ENCODE measurements around the gene MYL12A.

MYL12A gene

GRCh38 chr18:3281456-3282400, 34.1 kb downstream of the MYL12A start:
- peak; percentile 84 for ATAC-seq
- TF ChIP-seq ZNF565 (CRISPR knock-in tag; conservative IDR thresholded peaks at IDR 0.05; ENCODE audit: low read depth) (no peak), ZFP30 (CRISPR knock-in tag; IDR thresholded peaks at IDR 0.05) (no peak), CSDC2 (CRISPR knock-in tag; IDR thresholded peaks at IDR 0.05) (no peak), BACH2 (CRISPR knock-in tag; IDR thresholded peaks at IDR 0.05; ENCODE audit: borderline replicate concordance) (no peak), TOX (CRISPR knock-in tag; IDR thresholded peaks at IDR 0.05; ENCODE audit: borderline replicate concordance) (no peak), TCF4 (CRISPR knock-in tag; IDR thresholded peaks at IDR 0.05; ENCODE audit: borderline replicate concordance) (no peak; the same call in 1 of the 2 replicates), OSR1 (CRISPR knock-in tag; IDR thresholded peaks at IDR 0.05) (no peak), ZFP3 (CRISPR knock-in tag; IDR thresholded peaks at IDR 0.05) (no peak), ZNF8 (CRISPR knock-in tag; IDR thresholded peaks at IDR 0.05) (no peak), SNAI2 (CRISPR knock-in tag; IDR thresholded peaks at IDR 0.05) (no peak), ZNF70 (CRISPR knock-in tag; IDR thresholded peaks at IDR 0.05) (no peak), ESRRG (CRISPR knock-in tag; IDR thresholded peaks at IDR 0.05) (no peak), ISL1 (CRISPR knock-in tag; IDR thresholded peaks at IDR 0.05) (no peak), PPARA (CRISPR knock-in tag; IDR thresholded peaks at IDR 0.05; ENCODE audit: borderline replicate concordance) (no peak)
- TF ChIP-seq, protein P1, sequence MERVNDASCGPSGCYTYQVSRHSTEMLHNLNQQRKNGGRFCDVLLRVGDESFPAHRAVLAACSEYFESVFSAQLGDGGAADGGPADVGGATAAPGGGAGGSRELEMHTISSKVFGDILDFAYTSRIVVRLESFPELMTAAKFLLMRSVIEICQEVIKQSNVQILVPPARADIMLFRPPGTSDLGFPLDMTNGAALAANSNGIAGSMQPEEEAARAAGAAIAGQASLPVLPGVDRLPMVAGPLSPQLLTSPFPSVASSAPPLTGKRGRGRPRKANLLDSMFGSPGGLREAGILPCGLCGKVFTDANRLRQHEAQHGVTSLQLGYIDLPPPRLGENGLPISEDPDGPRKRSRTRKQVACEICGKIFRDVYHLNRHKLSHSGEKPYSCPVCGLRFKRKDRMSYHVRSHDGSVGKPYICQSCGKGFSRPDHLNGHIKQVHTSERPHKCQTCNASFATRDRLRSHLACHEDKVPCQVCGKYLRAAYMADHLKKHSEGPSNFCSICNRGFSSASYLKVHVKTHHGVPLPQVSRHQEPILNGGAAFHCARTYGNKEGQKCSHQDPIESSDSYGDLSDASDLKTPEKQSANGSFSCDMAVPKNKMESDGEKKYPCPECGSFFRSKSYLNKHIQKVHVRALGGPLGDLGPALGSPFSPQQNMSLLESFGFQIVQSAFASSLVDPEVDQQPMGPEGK (CRISPR knock-in tag; IDR thresholded peaks at IDR 0.05; ENCODE audit: borderline replicate concordance): no peak
- TF ChIP-seq, protein P2, sequence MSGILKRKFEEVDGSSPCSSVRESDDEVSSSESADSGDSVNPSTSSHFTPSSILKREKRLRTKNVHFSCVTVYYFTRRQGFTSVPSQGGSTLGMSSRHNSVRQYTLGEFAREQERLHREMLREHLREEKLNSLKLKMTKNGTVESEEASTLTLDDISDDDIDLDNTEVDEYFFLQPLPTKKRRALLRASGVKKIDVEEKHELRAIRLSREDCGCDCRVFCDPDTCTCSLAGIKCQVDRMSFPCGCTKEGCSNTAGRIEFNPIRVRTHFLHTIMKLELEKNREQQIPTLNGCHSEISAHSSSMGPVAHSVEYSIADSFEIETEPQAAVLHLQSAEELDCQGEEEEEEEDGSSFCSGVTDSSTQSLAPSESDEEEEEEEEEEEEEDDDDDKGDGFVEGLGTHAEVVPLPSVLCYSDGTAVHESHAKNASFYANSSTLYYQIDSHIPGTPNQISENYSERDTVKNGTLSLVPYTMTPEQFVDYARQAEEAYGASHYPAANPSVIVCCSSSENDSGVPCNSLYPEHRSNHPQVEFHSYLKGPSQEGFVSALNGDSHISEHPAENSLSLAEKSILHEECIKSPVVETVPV (CRISPR knock-in tag; IDR thresholded peaks at IDR 0.05): no peak

DNA sequence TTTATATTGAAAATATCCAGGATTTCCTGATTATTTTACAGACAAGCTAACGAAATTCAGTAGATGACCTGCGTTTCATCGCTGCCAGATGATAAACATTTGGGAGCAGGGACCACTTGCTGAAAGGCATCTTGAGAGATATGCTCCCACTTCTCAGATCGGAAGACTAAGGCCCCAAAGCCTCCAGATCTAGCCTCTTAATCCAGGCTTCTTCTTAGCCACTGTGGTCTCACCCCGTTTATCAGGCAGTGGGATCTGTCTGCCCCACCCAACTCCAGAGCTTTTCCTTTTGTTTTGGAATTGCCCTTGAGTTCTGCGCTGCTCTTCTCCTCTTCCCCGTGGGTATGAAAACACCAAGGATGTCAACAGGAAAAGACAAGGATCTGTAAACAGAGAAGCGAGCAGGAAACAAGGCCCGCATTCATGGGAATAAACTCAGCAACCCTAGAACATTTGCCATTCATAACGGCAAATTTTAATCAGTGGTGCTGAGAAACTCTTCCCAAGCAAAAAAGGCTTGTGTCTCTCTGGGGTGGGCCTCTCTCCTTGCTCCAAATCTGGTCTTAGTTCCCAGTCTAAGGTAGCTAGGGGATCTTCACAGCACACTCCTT, 35.8 kb downstream of the MYL12A start:
- ATAC-seq: no peak
- TF ChIP-seq GLIS3 (CRISPR knock-in tag; IDR thresholded peaks at IDR 0.05) (no peak), POU6F1 (CRISPR knock-in tag; IDR thresholded peaks at IDR 0.05; ENCODE audit: borderline replicate concordance, low read depth) (no peak), ZNF565 (CRISPR knock-in tag; conservative IDR thresholded peaks at IDR 0.05; ENCODE audit: low read depth) (no peak), ISL1 (CRISPR knock-in tag; IDR thresholded peaks at IDR 0.05) (no peak), TCF4 (CRISPR knock-in tag; IDR thresholded peaks at IDR 0.05; ENCODE audit: borderline replicate concordance) (no peak), ZNF8 (CRISPR knock-in tag; IDR thresholded peaks at IDR 0.05) (no peak), BACH2 (CRISPR knock-in tag; IDR thresholded peaks at IDR 0.05; ENCODE audit: borderline replicate concordance) (no peak), CREB5 (CRISPR knock-in tag; IDR thresholded peaks at IDR 0.05; ENCODE audit: low read depth) (no peak), ZC3H10 (CRISPR knock-in tag; IDR thresholded peaks at IDR 0.05) (no peak), PPARA (CRISPR knock-in tag; IDR thresholded peaks at IDR 0.05; ENCODE audit: borderline replicate concordance) (no peak), TOX (CRISPR knock-in tag; IDR thresholded peaks at IDR 0.05; ENCODE audit: borderline replicate concordance) (no peak), OSR1 (CRISPR knock-in tag; IDR thresholded peaks at IDR 0.05) (no peak), SNAI2 (CRISPR knock-in tag; IDR thresholded peaks at IDR 0.05) (no peak), CSDC2 (CRISPR knock-in tag; IDR thresholded peaks at IDR 0.05) (no peak), RARB (CRISPR knock-in tag; IDR thresholded peaks at IDR 0.05) (no peak)
- TF ChIP-seq, protein P1 (CRISPR knock-in tag; IDR thresholded peaks at IDR 0.05; ENCODE audit: borderline replicate concordance): no peak
- TF ChIP-seq, protein P2 (CRISPR knock-in tag; IDR thresholded peaks at IDR 0.05): no peak
